PFSK-1 (cell line): ENCODE results near the gene GPC6.

Experiments
- FOXP2 ChIP-seq: optimal IDR thresholded peaks from 2 replicates; pipeline ENCODE3; 2011; ENCODE audit warnings: borderline replicate concordance, control low read depth, inconsistent platforms; ENCODE audit not compliant: insufficient read depth; ENCODE audit errors: extremely low read length, extremely low read depth
- POLR2AphosphoS5 ChIP-seq: IDR thresholded peaks from 2 replicates; pipeline ENCODE4 v1.6.1; 2012; ENCODE audit warnings: low read depth, mild to moderate bottlenecking, control low read depth, low read length, moderate library complexity
- SIN3A ChIP-seq: IDR thresholded peaks from 2 replicates; pipeline ENCODE4 v1.6.1; 2012; ENCODE audit warnings: mild to moderate bottlenecking, low read length, moderate library complexity, borderline replicate concordance; ENCODE audit not compliant: insufficient read depth
- TAF1 ChIP-seq: IDR thresholded peaks from 2 replicates; pipeline ENCODE4 v1.6.1; 2012; ENCODE audit warnings: low read length, control low read depth, borderline replicate concordance; ENCODE audit not compliant: insufficient read depth
- TF ChIP-seq, protein P1 (sequence below), 2 experiments: IDR thresholded peaks; 2 replicates each; pipeline versions ENCODE4 v1.6.1 to v1.8.0; 2011 to 2012; ENCODE audit warnings: low read depth in 2 of 2, low read length in 2 of 2, control low read depth in 1 of 2, inconsistent platforms in 1 of 2, mild to moderate bottlenecking in 1 of 2, moderate library complexity in 1 of 2; ENCODE audit not compliant: insufficient read depth in 1 of 2

Gene GPC6

DNA sequence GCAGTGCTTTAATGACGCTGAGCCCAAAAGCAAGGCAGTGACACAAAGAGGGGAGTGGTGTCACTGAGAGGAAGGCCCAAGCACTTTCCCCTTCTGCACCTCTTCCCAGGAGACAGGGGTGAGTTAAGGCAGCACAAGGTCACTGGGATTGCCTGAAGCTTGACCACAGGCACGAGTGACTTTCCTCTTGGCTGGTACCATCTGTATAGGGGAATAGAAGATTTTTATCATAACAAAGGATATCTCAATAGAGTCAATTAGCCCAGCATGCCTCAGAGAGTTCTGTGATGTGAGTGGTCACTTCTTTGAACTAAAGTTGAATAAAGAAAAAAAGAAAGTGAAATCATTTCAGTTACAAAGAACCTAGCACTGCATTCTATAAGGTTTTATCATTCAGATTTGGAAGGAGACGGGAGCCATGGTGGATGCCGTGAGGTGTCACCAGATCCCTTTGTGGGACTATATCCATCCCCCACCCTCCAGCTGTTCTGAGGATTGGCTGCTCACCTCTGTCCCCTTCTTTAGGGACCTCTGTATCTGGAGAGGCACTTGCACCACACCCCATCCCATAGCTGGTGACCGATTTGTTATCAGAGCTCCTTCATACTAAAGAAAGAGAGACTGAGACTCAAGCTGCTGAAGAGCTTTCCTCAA, 961.7 kb downstream of the GPC6 start:
- TF ChIP-seq POLR2AphosphoS5 (no peak), SIN3A (no peak), TAF1 (no peak), FOXP2 (no peak)
- TF ChIP-seq, protein P1, sequence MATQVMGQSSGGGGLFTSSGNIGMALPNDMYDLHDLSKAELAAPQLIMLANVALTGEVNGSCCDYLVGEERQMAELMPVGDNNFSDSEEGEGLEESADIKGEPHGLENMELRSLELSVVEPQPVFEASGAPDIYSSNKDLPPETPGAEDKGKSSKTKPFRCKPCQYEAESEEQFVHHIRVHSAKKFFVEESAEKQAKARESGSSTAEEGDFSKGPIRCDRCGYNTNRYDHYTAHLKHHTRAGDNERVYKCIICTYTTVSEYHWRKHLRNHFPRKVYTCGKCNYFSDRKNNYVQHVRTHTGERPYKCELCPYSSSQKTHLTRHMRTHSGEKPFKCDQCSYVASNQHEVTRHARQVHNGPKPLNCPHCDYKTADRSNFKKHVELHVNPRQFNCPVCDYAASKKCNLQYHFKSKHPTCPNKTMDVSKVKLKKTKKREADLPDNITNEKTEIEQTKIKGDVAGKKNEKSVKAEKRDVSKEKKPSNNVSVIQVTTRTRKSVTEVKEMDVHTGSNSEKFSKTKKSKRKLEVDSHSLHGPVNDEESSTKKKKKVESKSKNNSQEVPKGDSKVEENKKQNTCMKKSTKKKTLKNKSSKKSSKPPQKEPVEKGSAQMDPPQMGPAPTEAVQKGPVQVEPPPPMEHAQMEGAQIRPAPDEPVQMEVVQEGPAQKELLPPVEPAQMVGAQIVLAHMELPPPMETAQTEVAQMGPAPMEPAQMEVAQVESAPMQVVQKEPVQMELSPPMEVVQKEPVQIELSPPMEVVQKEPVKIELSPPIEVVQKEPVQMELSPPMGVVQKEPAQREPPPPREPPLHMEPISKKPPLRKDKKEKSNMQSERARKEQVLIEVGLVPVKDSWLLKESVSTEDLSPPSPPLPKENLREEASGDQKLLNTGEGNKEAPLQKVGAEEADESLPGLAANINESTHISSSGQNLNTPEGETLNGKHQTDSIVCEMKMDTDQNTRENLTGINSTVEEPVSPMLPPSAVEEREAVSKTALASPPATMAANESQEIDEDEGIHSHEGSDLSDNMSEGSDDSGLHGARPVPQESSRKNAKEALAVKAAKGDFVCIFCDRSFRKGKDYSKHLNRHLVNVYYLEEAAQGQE (IDR thresholded peaks at IDR 0.05; ENCODE audit: insufficient read depth in 1 of 2, low read depth in 2 of 2, low read length in 2 of 2), result no peak

DNA sequence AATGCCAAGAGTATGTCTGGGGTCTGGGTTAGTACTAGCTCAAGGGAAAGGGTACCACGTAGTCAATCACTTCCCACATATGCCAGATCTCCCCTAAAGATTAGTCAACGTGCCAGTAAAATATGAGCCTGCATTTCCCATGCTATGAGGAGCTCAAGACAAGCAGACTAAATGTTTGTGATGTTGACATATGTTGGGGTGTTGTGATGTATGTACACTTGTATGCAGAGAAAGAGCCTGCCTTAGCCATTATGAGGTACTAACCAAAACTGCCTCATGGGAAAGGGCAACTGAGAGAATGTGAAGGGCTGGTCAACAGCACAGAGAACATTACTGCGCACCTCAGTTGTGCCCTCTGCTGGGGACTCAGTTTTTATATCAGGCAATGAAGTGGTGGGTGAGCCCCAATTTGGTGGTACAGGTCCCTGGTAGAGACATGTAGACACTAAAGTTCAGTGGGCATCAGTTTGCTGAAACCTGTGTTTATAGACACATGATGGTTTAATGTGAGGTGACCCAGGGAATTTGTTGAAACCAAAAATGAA, 965.9 kb downstream of the GPC6 start:
- TF ChIP-seq, protein P1 (IDR thresholded peaks at IDR 0.05; ENCODE audit: insufficient read depth in 1 of 2, low read depth in 2 of 2, low read length in 2 of 2), result no peak
- TF ChIP-seq POLR2AphosphoS5, result no peak
- no peak for TF ChIP-seq TAF1
- TF ChIP-seq SIN3A, result no peak
- TF ChIP-seq FOXP2, result no peak

DNA sequence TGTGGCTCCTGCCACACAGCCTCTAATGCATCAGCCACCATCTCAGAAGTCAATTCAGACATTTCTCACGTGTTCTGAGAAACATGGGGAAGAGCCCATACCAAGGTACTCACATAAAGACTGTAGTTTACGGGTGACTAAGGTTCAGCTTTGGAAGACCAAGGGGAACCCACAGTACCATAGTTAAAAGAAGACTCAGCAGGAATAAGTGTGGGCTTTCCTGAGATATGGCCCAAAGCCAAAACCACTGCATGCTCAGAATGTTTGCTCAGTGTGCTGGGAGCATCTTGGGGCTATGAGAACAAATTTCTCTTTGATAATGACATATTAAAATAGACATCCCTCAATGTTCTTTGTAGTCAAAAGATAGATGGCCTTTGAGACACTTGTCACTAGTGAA, 969.1 kb downstream of the GPC6 start:
- TF ChIP-seq FOXP2 (no peak), TAF1 (no peak)
- TF ChIP-seq, protein P1 (IDR thresholded peaks at IDR 0.05; ENCODE audit: insufficient read depth in 1 of 2, low read depth in 2 of 2, low read length in 2 of 2), result no peak

DNA sequence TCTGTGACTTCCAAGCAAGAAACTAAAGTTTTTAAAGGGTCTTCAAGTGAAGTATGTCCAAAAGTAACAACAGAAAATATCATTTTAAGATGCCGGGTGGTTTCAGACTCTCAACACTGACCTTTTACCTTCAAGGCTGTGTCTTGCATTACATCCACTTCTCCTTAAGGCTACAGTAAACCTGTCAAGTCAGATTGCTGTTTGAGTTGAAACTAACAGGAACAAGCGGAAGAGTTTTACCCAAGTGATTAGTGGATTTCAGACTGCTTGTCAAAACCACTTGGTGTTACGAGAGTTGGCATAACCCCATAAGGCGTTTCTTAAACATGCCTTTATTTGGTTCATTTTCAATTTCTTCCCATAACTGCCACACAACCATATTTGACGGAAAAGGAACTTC, 969.8 kb downstream of the GPC6 start:
- TF ChIP-seq, protein P1 (IDR thresholded peaks at IDR 0.05; ENCODE audit: insufficient read depth in 1 of 2, low read depth in 2 of 2, low read length in 2 of 2), result no peak
- no peak for TF ChIP-seq POLR2AphosphoS5
- TF ChIP-seq SIN3A, result no peak
- TF ChIP-seq FOXP2, result no peak
- TF ChIP-seq TAF1, result no peak

DNA sequence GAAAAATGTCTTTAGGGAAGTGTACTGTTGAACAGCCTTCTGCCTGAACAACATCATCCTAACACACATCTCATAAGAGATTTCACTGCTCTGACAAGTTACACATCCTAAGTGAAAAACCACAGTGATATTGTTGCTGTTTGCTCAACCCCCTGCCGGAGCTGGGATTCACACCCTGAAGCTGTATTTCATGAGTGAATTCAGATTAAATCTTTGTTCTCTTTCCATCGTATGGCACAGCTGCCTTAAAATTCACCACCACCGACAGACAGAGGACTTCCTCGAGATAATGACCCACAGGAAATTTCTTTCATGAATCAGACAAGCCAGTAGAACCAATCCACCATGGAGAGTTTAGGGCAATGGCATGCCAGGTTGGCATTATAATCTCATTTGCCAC, 972.1 kb downstream of the GPC6 start:
- TF ChIP-seq POLR2AphosphoS5, result no peak
- TF ChIP-seq FOXP2, result no peak
- TF ChIP-seq SIN3A, result no peak
- TF ChIP-seq, protein P1 (IDR thresholded peaks at IDR 0.05; ENCODE audit: insufficient read depth in 1 of 2, low read depth in 2 of 2, low read length in 2 of 2), result no peak
- no peak for TF ChIP-seq TAF1
